SW 1271 (cell line): ENCODE data around the gene LMNA.
"Not testable (repeated sequence)": the region's sequence is repeated elsewhere in the genome, so short reads cannot be mapped to it uniquely, and the experiment has no call there.

Source experiments
- DNase-seq, 2 experiments: peaks; one replicate each; lab custom pipeline; 2025; lab: John Stamatoyannopoulos, UW

The LMNA gene

DNA sequence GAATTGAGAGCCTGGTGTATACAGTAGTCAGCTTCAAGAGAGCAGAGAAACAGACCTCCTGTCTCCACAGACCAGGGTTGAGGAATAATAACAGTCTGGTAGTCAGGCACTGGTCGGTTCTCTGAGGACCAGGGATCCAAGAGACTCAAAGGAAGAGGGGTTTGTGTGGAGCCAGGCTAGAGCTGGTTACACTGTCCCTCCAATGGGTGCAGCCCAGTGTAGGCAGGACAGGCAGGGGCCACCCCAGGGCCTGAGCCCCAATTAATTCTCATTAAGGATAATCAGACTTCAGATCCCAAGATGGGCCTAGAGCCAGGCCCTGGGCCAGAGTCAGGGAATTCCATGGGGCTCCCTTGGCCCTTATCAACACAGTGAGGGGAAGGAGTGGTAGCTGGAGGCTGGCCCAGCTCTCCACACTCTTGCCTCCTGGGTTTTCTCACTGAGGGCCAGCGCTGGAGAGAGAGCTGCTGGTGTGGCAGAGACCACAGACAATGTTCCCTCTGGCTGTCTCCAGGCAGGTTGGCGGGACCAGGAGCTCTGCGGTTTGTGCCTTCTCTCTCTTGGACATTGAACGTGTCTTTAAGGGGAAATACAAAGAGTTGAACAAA lies 48.0 kb downstream of the LMNA start:
- no peak for DNase-seq

DNA sequence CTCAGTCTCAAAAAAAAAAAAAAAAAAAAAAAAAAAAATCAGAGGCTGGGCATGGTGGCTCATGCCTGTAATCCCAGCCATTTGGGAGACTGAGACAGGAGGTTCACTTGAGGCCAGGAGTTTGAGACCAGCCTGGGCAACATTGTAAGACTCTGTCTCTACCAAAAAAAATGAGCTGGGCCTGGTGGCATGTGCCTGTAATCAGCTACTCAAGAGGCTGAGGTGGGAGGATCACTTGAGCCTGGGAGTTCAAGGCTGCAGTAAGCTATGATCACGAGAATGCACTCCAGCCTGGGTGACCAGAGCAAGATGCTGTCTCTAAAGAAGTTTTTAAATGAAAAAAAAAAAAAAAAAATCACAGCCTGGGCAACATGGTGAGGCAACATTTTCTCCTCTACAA lies 49.2 kb downstream of the LMNA start:
- no peak for DNase-seq

DNA sequence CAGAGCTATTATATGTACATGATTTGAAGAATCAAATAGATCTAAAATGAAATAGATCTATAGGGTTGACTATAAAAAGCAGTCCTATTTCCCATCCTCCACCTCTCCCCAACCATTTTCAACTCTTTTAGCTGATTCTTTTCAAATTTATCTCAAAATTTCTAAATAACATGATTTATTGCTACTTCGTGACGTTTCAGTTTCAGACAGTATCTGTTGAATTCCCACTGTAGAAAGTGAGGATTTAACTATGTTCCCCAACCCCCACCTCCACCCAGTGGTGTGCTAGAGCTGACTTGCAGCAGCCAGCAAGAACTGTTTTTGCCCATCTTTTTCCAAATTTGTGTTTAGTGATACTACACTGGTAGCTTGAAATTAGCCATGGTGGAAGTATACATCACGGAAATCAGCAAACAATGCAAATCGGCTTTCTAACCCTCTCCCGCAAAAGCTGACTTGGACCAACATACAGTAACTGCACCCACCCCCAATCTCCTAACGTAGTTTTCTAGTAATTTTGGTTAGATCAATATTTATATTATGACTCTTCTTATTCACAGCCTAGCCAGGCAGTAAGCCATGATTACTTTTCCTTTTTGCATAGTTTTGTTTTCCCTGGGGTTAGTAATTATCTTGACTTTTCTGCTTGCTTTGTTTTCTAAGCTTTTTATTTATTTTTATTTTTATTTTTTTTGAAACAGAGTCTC lies 49.8 kb downstream of the LMNA start:
- DNase-seq: no peak

DNA sequence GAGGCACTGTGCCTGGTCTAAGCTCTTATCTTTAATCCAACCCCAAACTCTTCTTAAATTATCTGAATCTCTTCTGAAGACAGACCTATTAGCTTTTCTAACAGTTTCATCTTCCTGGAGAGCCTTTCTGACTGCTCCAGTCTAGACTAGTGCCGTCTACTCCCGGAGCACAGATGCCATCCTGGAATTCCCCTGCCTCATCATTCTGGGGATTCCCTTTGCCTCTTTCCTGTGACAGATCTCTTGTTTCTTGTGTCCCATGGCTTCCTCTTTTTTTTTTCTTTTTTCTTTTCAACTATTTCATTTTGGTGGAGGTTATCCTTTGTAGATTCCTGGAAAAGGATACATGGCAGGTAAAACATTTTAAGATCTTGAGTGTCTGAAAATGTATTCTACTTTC lies 50.6 kb downstream of the LMNA start:
- DNase-seq: no peak

DNA sequence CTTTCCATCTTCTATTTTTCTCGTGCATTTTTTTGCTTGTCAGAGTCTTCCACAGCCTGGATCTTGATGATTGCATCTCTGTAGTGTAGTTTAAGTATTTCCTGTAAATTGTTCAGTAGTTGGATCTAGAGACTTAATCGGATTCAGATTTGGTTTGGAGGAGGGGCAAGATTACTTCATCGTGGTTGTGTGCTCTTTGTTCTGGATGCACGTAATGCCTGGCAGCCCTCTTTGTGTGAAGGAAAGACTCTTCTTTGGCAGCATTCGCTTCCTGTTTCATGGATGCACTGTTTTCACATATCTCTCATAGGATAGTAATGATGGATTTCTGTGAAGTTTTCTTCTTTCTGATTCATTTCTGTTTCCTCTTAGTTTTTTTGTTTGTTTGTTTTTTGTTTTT lies 53.0 kb downstream of the LMNA start:
- no peak for DNase-seq

DNA sequence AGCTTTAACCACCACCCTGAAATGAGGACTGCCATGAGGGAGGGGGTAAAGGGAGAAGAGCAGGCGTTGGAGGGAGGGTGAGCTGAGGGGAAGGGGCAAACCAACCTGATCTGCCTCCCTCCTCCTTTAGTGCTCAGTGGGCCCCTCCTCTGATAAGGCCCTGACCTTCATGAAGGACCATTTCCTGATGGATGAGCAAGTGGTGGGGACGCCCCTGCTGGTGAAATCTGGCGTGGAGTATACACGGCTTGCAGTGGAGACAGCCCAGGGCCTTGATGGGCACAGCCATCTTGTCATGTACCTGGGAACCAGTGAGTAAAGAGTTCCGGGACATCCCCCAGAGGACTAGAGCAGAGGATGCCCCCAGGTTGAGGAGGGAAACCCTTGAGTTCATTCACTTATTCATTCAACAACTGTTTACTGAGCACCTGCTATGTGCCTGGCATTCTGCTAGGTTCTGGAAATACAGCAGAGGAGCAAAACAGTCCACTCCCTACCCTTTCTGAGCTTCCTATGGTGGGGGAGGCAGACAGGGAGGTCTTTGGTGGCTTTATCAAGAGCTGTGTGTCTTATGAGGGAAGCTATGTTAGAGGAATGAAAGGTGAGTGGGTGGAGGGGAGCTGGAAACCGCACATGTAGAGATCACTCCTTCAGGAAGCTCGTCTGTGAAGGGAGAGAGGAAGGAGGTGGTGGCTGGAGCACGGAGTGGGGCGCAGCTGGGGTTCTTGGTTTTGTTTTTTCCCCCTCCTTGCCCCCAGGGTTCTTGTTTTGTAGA lies 58.4 kb downstream of the LMNA start:
- DNase-seq: no peak

DNA sequence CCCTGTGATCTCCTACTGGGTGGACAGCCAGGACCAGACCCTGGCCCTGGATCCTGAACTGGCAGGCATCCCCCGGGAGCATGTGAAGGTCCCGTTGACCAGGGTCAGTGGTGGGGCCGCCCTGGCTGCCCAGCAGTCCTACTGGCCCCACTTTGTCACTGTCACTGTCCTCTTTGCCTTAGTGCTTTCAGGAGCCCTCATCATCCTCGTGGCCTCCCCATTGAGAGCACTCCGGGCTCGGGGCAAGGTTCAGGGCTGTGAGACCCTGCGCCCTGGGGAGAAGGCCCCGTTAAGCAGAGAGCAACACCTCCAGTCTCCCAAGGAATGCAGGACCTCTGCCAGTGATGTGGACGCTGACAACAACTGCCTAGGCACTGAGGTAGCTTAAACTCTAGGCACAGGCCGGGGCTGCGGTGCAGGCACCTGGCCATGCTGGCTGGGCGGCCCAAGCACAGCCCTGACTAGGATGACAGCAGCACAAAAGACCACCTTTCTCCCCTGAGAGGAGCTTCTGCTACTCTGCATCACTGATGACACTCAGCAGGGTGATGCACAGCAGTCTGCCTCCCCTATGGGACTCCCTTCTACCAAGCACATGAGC lies 62.2 kb downstream of the LMNA start:
- no peak for DNase-seq

DNA sequence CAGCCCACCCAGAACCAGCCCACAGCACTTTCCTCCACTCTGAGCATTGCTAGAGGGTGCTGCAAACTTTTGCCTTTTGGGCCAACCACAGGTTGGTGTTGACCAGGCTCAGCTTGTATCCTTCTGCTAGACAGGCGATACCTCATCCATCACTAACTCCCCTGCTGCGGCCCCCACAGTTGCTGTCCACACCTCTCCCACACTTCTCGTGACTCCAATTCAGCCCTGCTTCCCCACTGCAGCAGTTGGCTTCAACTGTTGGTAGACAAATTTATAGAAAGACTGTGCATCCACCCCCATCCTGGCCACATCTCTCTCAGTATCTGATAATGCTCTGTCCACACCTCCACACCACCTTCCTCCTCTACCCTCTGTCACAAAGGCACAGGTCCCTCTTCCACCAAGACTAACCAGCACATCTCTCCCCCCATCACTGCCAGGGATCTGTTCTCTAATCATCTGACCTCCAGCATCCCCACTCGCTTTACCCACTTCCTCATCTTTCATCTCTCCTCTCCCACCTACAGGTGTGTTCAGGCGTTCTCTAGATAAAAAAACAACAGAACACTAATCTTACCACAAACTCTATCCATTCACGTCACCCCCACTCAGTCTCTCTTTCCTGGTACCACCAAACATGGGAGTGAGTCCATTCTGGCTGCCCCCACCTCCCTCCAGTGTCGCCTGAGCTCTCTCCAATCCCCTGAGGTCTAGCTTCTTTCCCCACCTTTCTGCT lies 63.6 kb downstream of the LMNA start:
- DNase-seq: no peak

DNA sequence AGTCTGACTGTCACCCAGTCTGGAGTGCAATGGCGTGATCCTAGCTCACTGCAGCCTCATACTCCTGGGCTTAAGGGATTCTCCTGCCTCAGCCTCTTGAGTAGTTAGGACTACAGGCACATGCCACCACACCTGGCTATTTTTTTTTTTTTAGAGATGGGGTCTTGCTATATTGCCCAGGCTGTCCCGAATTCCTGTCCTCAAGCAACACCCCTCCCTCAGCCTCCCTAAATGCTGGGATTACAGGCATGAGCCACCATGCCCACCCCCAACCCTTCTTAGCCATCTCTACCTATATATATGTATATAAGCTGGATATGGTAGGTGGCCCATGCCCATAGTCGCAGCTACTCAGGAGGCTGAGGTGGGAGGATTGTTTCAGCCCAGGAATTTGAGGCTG lies 66.0 kb downstream of the LMNA start:
- DNase-seq: no peak

DNA sequence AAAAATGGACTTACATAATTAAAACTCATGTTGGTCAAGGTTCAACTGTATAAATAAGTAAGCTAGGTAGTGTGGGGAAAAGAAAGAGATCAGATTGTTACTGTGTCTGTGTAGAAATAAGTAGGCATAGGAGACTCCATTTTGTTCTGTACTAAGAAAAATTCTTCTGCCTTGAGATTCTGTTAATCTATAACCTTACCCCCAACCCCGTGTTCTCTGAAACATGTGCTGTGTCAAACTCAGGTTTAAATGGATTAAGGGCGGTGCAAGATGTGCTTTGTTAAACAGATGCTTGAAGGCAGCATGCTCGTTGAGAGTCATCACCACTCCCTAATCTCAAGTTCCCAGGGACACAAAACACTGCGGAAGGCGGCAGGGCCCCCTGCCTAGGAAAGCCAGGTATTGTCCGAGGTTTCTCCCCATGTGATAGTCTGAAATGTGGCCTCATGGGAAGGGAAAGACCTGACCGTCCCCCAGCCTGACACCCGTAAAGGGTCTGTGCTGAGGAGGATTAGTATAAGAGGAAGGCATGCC lies 66.9 kb downstream of the LMNA start:
- not testable (repeated sequence) for DNase-seq

DNA sequence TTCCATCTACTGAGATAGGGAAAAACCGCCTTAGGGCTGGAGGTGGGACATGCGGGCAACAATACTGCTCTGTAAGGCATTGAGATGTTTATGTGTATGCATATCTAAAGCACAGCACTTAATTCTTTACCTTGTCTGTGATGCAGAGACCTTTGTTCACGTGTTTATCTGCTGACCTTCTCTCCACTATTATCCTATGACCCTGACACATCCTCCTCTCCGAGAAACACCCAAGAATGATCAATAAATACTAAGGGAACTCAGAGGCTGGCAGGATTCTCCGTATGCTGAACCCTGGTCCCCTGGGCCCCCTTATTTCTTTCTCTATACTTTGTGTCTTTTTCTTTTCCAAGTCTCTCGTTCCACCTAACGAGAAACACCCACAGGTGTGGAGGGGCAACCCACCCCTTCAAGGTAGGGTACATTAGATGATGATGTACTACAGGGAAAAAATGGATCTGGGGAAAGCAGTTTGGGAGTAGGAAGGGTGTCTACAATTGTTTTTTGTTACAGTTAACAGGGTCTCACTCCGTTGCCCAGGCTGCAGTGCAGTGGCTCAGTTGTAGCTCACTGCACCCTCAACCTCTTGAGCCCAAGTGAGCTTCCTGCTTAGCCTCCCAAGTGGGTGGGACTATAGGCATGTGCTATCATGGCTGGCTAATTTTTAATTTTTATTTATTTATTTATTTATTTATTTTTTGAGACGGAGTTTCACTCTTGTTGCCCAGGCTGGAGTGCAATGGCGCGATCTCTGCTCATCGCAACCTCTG lies 67.7 kb downstream of the LMNA start:
- DNase-seq: not testable (repeated sequence)

DNA sequence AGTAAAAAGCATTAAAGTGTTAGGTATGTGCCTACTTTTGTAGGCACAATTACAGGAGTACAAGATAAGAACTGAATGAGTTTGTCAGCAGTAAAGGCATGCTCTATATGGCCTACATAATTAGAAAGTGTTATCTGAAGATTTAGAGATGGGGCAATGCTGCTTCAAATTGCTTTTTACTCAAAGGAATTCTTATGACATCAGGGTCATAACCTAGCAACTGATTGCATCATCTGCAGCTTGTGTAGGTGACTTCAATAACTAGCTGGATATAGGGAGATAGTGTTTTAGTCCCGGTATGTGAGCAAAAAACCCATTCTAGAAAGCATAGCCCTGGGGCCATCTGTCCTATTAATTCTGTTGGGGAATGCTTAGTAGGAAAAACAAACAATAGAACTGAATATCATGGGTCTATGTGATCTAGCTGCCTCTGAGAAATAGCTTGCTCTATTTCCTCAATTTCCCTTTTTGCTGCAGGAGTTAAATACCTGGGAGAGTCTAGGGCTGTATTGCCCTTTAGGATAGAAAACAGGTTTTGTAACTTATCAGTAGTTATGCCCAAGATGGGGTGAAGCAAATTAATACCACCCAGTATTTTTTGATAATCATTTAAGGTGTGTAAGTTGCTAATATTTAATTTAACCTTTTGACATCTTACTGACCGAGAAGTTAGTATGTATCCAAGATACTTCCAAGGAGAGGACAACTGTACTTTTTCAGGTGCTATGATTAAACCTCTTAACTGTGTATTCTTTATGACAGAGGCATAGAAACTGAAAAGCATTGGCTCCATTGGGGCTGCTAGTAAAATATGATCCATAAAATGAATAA lies 72.1 kb downstream of the LMNA start:
- not testable (repeated sequence) for DNase-seq
